ENCODE measurements around the gene TRIM17. TPM values are rescaled to one million over a fixed set of nuclear protein-coding genes. Genes with fewer than 3 reads are reported as not detected.

The TRIM17 gene
- total RNA-seq, 2 experiments from 2014 or later: 1.9 to 2.7 TPM

DNA sequence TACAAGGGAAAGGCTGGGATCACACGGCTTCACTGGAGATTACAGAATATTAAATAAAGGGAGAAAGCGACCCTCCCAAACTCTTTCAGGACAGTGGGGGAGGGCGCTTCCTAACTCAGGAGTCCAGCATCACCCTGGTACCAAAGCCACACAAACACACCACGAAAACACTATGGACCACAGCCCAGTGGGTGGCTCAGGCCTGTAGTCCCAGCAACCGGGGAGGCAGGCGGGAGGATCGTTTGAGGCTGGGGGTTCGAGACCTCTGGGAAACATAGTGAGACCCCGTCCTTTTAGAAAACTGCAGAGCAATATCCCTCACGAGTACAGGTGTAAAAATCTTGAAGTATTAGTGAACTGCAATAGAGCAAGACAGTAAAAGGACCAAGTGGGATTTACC, 26.0 kb downstream of the TRIM17 start:
- intact Hi-C loops (cut with micrococcal nuclease): no loop called here
- no peak for TF ChIP-seq CTCF (IDR thresholded peaks at IDR 0.05)
- Mint-ChIP-seq H3K27me3 (no peaks in the 10 kb centered on the region), H3K9me3 (no peaks in the 10 kb centered on the region), H3K4me3 (no peak overlapping the region), H3K4me1 (ENCODE audit: low read depth) (no peaks in the 10 kb centered on the region), H3K27ac (no peak overlapping the region), H3K36me3 (ENCODE audit: low read depth) (no peaks in the 10 kb centered on the region)
- POLR2A ChIA-PET: interaction anchor here (1.4 kb wide), 1 partner anchor 11 kb away, joined by 3 read pairs; no protein-coding TSS in a partner anchor
- no peak for DNase-seq
- CTCF ChIA-PET: no interaction called here
- no peak for ATAC-seq

GRCh38 chr1:228387321-228387720, 29.3 kb downstream of the TRIM17 start:
- no peak overlapping the region for H3K27ac Mint-ChIP-seq
- intact Hi-C loops (cut with micrococcal nuclease): no loop called here
- CTCF ChIA-PET: interaction anchor here (1.2 kb wide), 1 partner anchor 85 kb away, joined by 3 read pairs; no protein-coding TSS in a partner anchor
- no peaks in the 10 kb centered on the region for H3K9me3 Mint-ChIP-seq
- ATAC-seq (no peak), DNase-seq (no peak)
- no peaks in the 10 kb centered on the region for H3K4me1 Mint-ChIP-seq (ENCODE audit: low read depth)
- POLR2A ChIA-PET: no interaction called here
- no peak overlapping the region for H3K4me3 Mint-ChIP-seq
- no peaks in the 10 kb centered on the region for H3K27me3 Mint-ChIP-seq
- no peaks in the 10 kb centered on the region for H3K36me3 Mint-ChIP-seq (ENCODE audit: low read depth)
- no peak for TF ChIP-seq CTCF (IDR thresholded peaks at IDR 0.05)

- no peaks in the 10 kb centered on the region for H3K9me3 Mint-ChIP-seq
- ChIA-PET POLR2A (interaction anchor here (0.5 to 0.6 kb wide), 2 partner anchors 71 to 208 kb away, joined by 3 read pairs; no protein-coding TSS in a partner anchor), CTCF (no interaction called here)
- DNase-seq (no peak), ATAC-seq (no peak)
- H3K4me1 Mint-ChIP-seq (ENCODE audit: low read depth): no peaks in the 10 kb centered on the region
- intact Hi-C loops (cut with micrococcal nuclease): no loop called here
- no peak overlapping the region for H3K27ac Mint-ChIP-seq
- no peaks in the 10 kb centered on the region for H3K36me3 Mint-ChIP-seq (ENCODE audit: low read depth)
- no peak overlapping the region for H3K4me3 Mint-ChIP-seq
- TF ChIP-seq CTCF (IDR thresholded peaks at IDR 0.05): no peak
- peaks cover 6% of the 10 kb centered on the region for H3K27me3 Mint-ChIP-seq
Measured at GRCh38 chr1:228385232-228385631, 31.4 kb downstream of the TRIM17 start.

- DNase-seq (no peak), ATAC-seq (no peak)
- ChIA-PET POLR2A (interaction anchor here (0.6 kb wide), 1 partner anchor 22 kb away, joined by 3 read pairs; no protein-coding TSS in a partner anchor), CTCF (interaction anchor here (1.0 kb wide), 1 partner anchor 252 kb away, joined by 3 read pairs; no protein-coding TSS in a partner anchor)
- intact Hi-C loops (cut with micrococcal nuclease): no loop called here
- peaks cover 5% of the 10 kb centered on the region for H3K4me1 Mint-ChIP-seq (ENCODE audit: low read depth)
- peaks cover 18% of the 10 kb centered on the region for H3K27me3 Mint-ChIP-seq
- no peak for TF ChIP-seq CTCF (IDR thresholded peaks at IDR 0.05)
- H3K4me3 Mint-ChIP-seq: no peak overlapping the region
- H3K9me3 Mint-ChIP-seq: no peaks in the 10 kb centered on the region
- H3K36me3 Mint-ChIP-seq (ENCODE audit: low read depth): no peaks in the 10 kb centered on the region
- H3K27ac Mint-ChIP-seq: no peak overlapping the region
Measured at GRCh38 chr1:228383773-228384172, 32.9 kb downstream of the TRIM17 start.

- intact Hi-C loops (cut with micrococcal nuclease): no loop called here
- ChIA-PET CTCF (no interaction called here), POLR2A (interaction anchor here (1.4 kb wide), 1 partner anchor 11 kb away, joined by 4 read pairs; no protein-coding TSS in a partner anchor)
- Mint-ChIP-seq H3K27me3 (peaks cover 20% of the 10 kb centered on the region), H3K4me3 (no peak overlapping the region), H3K27ac (no peak overlapping the region), H3K4me1 (ENCODE audit: low read depth) (peaks cover 7% of the 10 kb centered on the region), H3K36me3 (ENCODE audit: low read depth) (no peaks in the 10 kb centered on the region), H3K9me3 (no peaks in the 10 kb centered on the region)
- no peak for TF ChIP-seq CTCF (IDR thresholded peaks at IDR 0.05)
- ATAC-seq (no peak), DNase-seq (no peak)
Measured at GRCh38 chr1:228381356-228381755, 35.3 kb downstream of the TRIM17 start.
